Stimulated activated CD8-positive, alpha-beta memory T cell treated with anti-CD3 and anti-CD28 coated beads, Interleukin-7, amount 100 ng/mL, for 4 hours (primary cell): ENCODE results near the gene LRRC23.
A peak's percentile ranks its signal among the peaks of the same experiment; 100 is the strongest.
"Not testable (repeated sequence)": the region's sequence is repeated elsewhere in the genome, so short reads cannot be mapped to it uniquely, and the experiment has no call there.

Source experiments
- DNase-seq, 2 donors: peaks; one replicate each; pipeline ENCODE4 v3.0.0-alpha.2; 2020; ENCODE audit warnings: low read depth in 2 of 2

The LRRC23 gene

DNA sequence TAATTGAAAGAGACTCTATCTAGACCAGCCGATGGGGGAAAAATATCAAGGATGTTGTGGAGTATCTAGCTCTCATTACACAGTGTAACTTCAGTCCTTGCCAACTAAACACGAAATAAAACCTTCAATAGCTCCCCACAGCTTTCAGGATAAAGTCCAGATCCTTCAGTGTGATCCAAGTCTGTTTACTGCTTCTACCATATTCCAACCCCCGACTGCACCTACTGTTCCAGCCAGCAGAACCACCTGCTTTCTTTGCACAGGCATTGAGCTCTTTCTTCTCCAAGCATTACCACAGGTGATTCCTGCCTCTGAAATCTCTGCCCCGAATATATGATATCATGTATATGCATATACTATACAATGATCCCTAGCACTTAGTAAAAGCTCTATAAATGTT, 2.2 kb upstream of the LRRC23 start:
- no peak for DNase-seq

- DNase-seq: no peak
These were observed 900 bp upstream of the LRRC23 start for GRCh38 chr12:6903722-6904121.

DNA sequence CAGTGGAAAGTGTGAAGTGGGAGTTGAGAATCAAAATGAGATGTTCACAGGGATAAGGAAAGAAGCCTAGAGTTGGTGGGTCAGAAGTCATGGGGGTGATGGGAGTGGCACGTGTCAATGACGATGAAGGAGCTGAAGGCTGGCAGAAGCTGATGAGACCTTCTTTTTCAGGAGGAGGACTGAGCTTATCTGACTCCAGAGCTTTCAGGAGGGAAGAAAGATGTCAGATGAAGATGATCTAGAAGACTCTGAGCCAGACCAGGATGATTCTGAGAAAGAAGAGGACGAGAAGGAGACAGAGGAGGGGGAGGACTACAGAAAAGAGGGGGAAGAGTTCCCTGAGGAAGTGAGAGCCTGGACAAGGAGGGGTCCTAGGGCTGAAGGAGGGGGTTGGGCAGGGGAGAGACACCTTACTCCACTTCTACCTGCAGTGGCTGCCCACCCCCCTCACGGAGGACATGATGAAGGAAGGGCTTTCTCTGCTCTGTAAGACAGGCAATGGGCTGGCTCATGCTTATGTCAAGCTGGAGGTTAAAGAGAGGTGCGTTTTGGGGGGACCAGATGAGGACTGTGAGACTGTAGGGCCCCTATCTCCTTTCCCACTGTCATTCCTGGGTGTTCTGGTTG, 905 bp downstream of the LRRC23 start:
- no peak for DNase-seq

DNA sequence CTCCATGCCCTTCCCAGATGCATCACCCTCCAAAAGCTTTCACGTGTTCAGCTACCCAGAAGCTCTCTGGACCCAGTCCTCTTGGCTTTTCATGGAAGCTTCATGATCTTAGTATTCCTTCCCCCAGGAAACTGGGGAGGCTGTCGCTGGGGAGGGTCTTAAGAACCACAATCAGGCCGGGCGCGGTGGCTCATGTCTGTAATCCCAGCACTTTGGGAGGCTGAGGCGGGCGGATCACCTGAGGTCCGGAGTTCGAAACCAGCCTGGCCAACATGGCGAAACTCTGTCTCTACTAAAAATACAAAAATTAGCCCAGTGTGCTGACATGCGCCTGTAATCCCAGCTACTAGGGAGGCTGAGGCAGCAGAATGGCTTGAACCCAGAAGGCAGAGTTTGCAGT, 3.5 kb downstream of the LRRC23 start:
- DNase-seq: not testable (repeated sequence)

GRCh38 chr12:6909421-6910145, 5.0 kb downstream of the LRRC23 start:
- no peak for DNase-seq

GRCh38 chr12:6912164-6912935, 7.7 kb downstream of the LRRC23 start:
- no peak for DNase-seq

DNA sequence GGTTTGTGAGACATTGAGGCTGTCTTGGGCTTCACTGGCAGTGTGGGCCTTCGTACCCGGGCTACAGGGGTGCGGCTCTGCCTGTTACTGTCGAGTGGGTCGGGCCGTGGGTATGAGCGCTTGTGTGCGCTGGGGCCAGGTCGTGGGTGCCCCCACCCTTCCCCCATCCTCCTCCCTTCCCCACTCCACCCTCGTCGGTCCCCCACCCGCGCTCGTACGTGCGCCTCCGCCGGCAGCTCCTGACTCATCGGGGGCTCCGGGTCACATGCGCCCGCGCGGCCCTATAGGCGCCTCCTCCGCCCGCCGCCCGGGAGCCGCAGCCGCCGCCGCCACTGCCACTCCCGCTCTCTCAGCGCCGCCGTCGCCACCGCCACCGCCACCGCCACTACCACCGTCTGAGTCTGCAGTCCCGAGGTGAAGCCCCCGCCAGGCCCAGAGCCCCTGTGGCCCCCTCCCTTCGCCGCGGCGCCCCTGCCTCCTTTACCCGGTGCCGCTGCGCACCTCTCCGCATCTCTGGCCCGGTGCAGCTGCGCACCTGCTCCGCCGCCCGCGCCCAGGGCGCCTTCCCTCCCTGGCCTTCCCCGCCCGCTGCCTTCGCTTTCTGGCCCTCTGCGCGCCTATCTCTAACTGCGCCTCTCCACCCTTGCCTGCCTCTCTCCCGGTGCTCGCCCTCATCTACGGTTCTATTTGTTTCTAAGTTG, 9.8 kb downstream of the LRRC23 start, which contains the start of gene ENO2:
Gene ENO2, plus strand, starts transcription at position 335 of the 701 bp plus-strand sequence. CDS start 1,253 bp downstream, outside the sequence.
- DNase-seq: peak; percentile 73 to 85

DNA sequence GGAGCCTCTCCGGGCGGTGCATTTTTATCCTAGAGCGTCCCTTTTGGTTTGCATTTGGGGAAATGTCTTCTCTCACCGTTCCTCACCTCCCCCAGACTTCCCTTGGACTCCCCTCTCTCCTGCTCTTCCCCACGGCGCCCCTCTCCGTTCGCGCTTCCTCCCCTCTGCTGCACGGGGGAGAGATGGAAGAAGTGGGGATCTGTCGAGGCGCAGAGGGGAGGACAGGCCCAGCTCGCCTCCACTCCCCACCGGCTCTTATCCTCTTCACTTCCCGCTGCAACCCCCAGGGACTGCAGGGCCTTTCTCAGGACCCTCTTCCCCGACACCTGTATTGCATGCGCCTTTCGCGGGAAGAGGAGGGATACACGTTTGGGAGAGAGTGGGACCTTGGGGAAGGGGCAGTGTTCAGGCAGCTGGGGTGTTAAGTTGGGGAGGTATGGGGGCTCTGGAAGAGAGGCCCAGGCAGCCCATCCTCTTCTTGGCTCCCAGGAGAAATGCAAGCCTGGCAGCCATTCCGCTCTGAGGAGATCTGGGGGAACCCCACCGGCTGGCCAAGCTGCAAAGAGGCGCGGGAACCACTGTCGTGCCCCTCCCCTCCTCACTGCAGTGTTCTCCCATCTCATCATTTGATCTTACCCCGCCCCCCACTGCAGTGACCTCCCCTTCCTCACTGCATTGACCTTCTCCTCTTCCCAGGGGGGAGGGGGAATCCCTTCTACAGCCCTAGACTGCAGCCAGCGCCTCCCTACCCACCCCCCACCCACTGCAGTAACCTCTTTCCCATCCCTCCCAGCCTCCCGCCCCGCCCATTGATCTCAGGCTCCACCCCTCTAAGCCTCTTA, 10.5 kb downstream of the LRRC23 start:
- DNase-seq: no peak

GRCh38 chr12:6915789-6916285, 11.2 kb downstream of the LRRC23 start:
- DNase-seq: no peak

DNA sequence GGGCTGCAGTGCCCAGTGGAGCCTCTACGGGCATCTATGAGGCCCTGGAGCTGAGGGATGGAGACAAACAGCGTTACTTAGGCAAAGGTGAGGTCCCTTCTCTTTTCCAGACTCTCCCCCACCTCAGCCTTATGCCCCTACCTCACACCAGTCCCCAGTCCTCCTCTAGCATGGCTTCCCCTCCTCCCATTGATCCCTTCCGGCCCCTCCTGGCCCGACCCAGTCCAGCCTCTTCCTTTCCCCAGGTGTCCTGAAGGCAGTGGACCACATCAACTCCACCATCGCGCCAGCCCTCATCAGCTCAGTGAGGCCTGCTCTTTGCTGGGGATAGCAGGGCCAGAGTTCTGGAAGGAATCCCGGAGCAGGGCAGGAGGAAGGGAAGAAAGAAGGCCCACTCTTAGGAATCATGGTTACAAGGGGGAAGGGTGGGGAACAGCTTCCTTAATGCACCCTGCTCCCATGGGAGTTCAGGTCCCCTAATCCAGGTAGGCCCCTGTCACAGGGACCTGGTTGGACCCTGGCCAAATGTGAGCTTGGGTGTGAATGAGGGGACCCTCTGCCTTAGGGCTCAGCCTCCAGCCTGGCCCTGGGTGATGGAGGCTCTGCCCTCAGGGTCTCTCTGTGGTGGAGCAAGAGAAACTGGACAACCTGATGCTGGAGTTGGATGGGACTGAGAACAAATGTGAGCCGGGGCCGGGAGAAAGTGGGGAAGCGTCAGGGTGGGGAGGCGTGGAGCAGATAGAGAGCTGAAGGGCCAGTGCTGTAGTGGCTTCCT, 12.0 kb downstream of the LRRC23 start:
- no peak for DNase-seq

- DNase-seq: no peak
These were observed 13.0 kb downstream of the LRRC23 start for GRCh38 chr12:6917491-6918231.

GRCh38 chr12:6919588-6919987, 15.0 kb downstream of the LRRC23 start:
- no peak for DNase-seq

DNA sequence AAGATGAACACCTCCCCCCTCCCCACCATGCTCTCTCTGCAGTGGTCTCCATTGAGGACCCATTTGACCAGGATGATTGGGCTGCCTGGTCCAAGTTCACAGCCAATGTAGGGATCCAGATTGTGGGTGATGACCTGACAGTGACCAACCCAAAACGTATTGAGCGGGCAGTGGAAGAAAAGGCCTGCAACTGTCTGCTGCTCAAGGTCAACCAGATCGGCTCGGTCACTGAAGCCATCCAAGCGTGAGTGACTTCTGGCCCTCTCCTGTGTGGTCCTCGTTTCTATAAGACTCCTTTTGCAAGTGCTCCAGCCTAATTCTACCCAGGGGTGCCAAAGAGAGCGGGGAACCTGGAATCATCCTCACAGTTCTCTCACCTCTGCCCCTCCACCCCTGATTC, 16.9 kb downstream of the LRRC23 start:
- DNase-seq: no peak

GRCh38 chr12:6921996-6922946, 17.6 kb downstream of the LRRC23 start:
- no peak for DNase-seq

DNA sequence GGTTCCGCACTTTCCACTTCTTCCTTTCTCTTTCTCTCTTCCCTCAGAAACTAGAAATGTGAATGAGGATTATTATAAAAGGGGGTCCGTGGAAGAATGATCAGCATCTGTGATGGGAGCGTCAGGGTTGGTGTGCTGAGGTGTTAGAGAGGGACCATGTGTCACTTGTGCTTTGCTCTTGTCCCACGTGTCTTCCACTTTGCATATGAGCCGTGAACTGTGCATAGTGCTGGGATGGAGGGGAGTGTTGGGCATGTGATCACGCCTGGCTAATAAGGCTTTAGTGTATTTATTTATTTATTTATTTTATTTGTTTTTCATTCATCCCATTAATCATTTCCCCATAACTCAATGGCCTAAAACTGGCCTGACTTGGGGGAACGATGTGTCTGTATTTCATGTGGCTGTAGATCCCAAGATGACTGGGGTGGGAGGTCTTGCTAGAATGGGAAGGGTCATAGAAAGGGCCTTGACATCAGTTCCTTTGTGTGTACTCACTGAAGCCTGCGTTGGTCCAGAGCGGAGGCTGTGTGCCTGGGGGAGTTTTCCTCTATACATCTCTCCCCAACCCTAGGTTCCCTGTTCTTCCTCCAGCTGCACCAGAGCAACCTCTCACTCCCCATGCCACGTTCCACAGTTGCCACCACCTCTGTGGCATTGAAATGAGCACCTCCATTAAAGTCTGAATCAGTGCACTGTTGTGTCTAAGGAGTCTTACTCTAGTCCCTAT, 18.5 kb downstream of the LRRC23 start:
- no peak for DNase-seq

GRCh38 chr12:6923851-6924250, 19.2 kb downstream of the LRRC23 start:
- no peak for DNase-seq

DNA sequence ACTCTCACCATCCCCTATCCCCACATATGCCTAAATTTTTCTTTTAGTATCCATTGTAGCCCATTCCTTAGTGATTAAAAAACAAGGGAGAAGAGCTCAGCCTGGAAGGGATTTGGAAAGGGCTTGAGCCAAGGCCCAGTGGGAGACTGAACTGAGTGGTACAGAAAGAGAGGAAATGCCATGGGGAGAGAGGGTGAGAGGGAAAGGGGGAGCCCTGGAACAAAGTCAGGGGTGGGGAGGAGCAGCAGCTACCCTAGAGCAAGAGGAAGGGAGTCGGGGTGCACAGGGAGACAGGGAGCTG, 20.6 kb downstream of the LRRC23 start:
- DNase-seq: no peak
